Mesothelial cell of epicardium (in vitro differentiated cells): ENCODE data around the gene SPPL3. TPM values are rescaled to one million over a fixed set of nuclear protein-coding genes. Genes with fewer than 3 reads are reported as not detected.
A peak's percentile ranks its signal among the peaks of the same experiment; 100 is the strongest.
"Not testable (repeated sequence)": the region's sequence is repeated elsewhere in the genome, so short reads cannot be mapped to it uniquely, and the experiment has no call there.

Experiments used
- DNase-seq, 2 experiments: peaks; one replicate each; pipeline ENCODE4 v3.0.0; 2021; ENCODE audit warnings: low spot score in 2 of 2; ENCODE audit not compliant: unreplicated experiment in 2 of 2
- H3K27ac Mint-ChIP-seq: 2 replicates; pipeline ENCODE4 v1.8.0; 2021; ENCODE audit warnings: mixed read lengths
- H3K27me3 Mint-ChIP-seq: 2 replicates; pipeline ENCODE4 v1.8.0; 2021; ENCODE audit warnings: low read depth, mixed read lengths
- H3K36me3 Mint-ChIP-seq: 2 replicates; pipeline ENCODE4 v1.8.0; 2021; ENCODE audit warnings: mixed read lengths
- H3K4me1 Mint-ChIP-seq: 2 replicates; pipeline ENCODE4 v1.8.0; 2021; ENCODE audit warnings: mixed read lengths
- H3K4me3 Mint-ChIP-seq: 2 replicates; pipeline ENCODE4 v1.8.0; 2021; ENCODE audit warnings: mild to moderate bottlenecking, moderate library complexity, mixed read lengths
- H3K9me3 Mint-ChIP-seq: 2 replicates; pipeline ENCODE4 v1.8.0; 2021; ENCODE audit warnings: mixed read lengths
- total RNA-seq: library from RNA; stranded (reverse); gene quantifications from 3 replicates; pipeline ENCODE4 v1.2.1, GENCODE V29; 2021
- TF ChIP-seq, protein P1 (sequence below): fragments of 200-600 bp; sonication (generic); IDR thresholded peaks from one replicate; pipeline ENCODE4 v1.5.0; 2021; ENCODE audit warnings: antibody characterized with exemption; ENCODE audit not compliant: unreplicated experiment

The SPPL3 gene
- total RNA-seq, 1 donor from 2014 or later: 79.8 TPM

DNA sequence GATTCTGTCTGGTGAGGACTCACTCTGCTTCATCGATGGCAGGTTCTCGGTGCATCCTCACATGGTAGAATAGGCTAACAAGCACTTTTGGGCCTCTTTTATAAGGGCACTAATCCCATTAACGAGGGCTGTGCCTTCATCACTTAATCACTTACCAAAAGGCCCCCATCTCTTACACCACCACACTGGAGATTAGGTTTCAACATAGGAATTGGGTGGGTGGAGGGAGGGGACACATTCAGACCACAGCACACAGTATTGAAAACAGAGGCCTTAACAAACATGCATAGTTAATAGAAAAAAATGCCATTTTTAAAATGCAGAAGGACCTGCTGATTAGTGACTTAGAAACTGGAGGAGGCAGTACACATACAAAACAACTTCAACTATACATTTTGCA lies 61.6 kb downstream of the SPPL3 start:
- H3K9me3 Mint-ChIP-seq: no peaks in the 10 kb centered on the region
- no peaks in the 10 kb centered on the region for H3K27me3 Mint-ChIP-seq
- TF ChIP-seq, protein P1, sequence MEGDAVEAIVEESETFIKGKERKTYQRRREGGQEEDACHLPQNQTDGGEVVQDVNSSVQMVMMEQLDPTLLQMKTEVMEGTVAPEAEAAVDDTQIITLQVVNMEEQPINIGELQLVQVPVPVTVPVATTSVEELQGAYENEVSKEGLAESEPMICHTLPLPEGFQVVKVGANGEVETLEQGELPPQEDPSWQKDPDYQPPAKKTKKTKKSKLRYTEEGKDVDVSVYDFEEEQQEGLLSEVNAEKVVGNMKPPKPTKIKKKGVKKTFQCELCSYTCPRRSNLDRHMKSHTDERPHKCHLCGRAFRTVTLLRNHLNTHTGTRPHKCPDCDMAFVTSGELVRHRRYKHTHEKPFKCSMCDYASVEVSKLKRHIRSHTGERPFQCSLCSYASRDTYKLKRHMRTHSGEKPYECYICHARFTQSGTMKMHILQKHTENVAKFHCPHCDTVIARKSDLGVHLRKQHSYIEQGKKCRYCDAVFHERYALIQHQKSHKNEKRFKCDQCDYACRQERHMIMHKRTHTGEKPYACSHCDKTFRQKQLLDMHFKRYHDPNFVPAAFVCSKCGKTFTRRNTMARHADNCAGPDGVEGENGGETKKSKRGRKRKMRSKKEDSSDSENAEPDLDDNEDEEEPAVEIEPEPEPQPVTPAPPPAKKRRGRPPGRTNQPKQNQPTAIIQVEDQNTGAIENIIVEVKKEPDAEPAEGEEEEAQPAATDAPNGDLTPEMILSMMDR: no peak
- H3K36me3 Mint-ChIP-seq: peaks cover 2% of the 10 kb centered on the region
- no peak overlapping the region for H3K4me3 Mint-ChIP-seq
- no peak for DNase-seq
- H3K27ac Mint-ChIP-seq: peak overlapping the region; percentile 35
- H3K4me1 Mint-ChIP-seq: peaks cover 17% of the 10 kb centered on the region

DNA sequence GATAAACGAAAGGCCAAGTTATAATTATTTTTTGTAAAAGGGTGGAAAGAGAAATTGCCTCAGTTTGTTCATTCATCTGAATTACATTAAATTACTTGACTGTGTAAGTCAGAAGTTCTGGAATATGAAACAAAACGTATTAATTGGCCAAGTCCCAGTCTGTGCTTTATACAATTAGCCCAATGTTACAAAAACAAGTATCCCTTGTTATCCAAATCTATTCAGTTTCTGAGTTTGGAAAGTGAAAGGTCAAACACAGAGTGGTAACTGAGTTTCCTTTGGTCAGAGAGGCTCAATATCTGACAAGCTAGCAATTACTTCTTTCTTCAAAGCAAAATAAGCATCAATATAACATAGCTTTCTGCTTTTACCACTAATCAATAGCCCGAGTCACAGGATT lies 62.6 kb downstream of the SPPL3 start:
- peaks cover 2% of the 10 kb centered on the region for H3K36me3 Mint-ChIP-seq
- H3K27ac Mint-ChIP-seq: no peak overlapping the region
- no peak overlapping the region for H3K4me3 Mint-ChIP-seq
- no peaks in the 10 kb centered on the region for H3K27me3 Mint-ChIP-seq
- no peak for DNase-seq
- peaks cover 11% of the 10 kb centered on the region for H3K4me1 Mint-ChIP-seq
- TF ChIP-seq, protein P1: no peak
- no peaks in the 10 kb centered on the region for H3K9me3 Mint-ChIP-seq

DNA sequence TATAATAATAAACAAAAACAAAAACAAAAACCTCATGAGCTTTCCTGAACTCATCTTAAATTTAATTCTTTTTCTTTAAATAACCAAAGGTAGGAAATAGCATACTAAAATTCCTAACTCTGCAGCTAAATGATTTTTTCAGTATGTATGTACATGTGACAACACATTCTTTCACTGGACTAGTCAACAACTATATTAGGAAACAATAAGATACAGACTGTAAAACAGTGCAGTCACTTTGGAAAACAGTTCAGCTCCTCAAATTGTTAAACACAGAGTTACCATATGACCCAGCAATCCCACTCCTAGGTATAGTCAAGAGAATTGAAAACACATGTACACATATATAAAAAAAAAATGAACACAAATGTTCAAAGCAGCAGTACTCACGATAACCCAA lies 64.7 kb downstream of the SPPL3 start:
- Mint-ChIP-seq H3K4me3 (no peak overlapping the region), H3K27me3 (no peaks in the 10 kb centered on the region)

DNA sequence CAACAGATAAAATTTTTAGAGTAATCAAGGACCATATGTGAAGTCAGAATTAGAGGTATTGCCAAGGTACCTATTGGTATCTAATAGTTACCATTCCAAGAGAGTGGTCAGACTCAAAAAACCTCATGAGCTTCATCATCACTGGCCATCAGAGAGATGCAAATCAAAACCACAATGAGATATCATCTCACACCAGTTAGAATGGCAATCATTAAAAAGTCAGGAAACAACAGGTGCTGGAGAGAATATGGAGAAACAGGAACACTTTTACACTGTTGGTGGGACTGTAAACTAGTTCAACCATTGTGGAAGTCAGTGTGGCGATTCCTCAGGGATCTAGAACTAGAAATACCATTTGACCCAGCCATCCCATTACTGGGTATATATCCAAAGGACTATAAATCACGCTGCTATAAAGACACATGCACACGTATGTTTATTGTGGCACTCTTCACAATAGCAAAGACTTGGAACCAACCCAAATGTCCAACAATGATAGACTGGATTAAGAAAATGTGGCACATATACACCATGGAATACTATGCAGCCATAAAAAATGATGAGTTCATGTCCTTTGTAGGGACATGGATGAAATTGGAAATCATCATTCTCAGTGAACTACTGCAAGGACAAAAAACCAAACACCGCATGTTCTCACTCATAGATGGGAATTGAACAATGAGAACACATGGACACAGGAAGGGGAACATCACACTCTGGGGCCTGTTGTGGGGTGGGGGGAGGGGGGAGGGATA lies 65.4 kb downstream of the SPPL3 start:
- DNase-seq, H3K4me3 Mint-ChIP-seq, H3K27me3 Mint-ChIP-seq, H3K27ac Mint-ChIP-seq, H3K36me3 Mint-ChIP-seq, H3K9me3 Mint-ChIP-seq: not testable (repeated sequence)
- H3K4me1 Mint-ChIP-seq: peaks cover 30% of the 10 kb centered on the region

More for the DNA sequence above, 64.7 kb downstream of the SPPL3 start:
- no peak for DNase-seq
- TF ChIP-seq, protein P1: no peak
- Mint-ChIP-seq H3K4me1 (peaks cover 31% of the 10 kb centered on the region), H3K9me3 (no peaks in the 10 kb centered on the region), H3K36me3 (peaks cover 2% of the 10 kb centered on the region), H3K27ac (peak overlapping the region; percentile 41)

DNA sequence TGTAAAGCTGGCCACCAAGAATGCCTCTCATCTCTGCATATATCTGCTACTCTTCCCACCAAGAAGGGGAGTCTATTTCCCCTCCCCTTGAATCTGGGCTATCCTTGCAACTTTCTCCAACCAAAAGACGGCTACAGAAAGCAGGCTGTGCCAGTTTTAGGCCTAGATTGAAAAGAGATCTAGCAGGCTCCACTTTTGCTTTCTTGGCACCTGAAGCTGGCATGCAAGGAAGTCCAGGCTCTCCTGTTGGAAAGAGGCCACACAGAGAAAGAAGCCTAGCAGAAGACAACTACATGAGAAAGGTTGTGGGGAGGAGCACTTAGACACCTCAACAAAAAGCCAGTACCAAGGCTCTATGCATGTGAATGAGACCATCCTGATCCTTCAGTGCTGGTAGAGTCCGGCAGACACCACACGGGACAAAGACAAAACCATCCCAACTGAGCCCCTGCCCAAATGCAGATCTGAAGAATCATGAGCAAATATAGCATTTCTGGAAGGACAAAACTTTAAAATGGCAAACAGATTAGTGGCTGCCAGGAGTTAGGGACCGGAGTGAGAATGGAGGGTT lies 68.0 kb downstream of the SPPL3 start:
- Mint-ChIP-seq H3K36me3 (peaks cover 2% of the 10 kb centered on the region), H3K4me3 (no peak overlapping the region), H3K27ac (peak overlapping the region; percentile 71), H3K4me1 (peaks cover 39% of the 10 kb centered on the region), H3K27me3 (no peaks in the 10 kb centered on the region), H3K9me3 (no peaks in the 10 kb centered on the region)
- DNase-seq: no peak
- TF ChIP-seq, protein P1: no peak

DNA sequence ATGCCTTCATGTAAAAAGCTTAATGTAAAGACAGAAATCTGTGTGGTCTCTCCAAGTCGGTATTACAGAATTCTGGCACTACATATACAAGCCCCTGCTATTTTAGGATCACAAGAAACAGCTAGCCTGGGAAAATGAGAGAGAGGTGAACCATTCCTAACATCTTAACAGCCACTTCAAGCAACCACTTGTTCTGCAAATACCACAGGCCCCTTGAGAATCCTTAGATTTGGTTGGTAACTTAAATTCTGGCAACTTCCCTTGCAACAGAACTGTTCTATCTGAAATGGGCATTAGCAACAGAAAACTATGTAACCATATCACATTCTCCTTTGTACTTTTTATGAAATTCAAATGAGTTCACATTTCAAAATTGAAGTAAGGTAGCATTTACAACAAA lies 68.5 kb downstream of the SPPL3 start:
- no peaks in the 10 kb centered on the region for H3K27me3 Mint-ChIP-seq
- no peak overlapping the region for H3K4me3 Mint-ChIP-seq
- peak overlapping the region; percentile 88 for H3K27ac Mint-ChIP-seq
- TF ChIP-seq, protein P1: no peak
- H3K4me1 Mint-ChIP-seq: peaks cover 44% of the 10 kb centered on the region
- H3K9me3 Mint-ChIP-seq: no peaks in the 10 kb centered on the region
- DNase-seq: no peak
- H3K36me3 Mint-ChIP-seq: peaks cover 2% of the 10 kb centered on the region
